ENCODE results near the gene LTB.

Gene LTB

DNA sequence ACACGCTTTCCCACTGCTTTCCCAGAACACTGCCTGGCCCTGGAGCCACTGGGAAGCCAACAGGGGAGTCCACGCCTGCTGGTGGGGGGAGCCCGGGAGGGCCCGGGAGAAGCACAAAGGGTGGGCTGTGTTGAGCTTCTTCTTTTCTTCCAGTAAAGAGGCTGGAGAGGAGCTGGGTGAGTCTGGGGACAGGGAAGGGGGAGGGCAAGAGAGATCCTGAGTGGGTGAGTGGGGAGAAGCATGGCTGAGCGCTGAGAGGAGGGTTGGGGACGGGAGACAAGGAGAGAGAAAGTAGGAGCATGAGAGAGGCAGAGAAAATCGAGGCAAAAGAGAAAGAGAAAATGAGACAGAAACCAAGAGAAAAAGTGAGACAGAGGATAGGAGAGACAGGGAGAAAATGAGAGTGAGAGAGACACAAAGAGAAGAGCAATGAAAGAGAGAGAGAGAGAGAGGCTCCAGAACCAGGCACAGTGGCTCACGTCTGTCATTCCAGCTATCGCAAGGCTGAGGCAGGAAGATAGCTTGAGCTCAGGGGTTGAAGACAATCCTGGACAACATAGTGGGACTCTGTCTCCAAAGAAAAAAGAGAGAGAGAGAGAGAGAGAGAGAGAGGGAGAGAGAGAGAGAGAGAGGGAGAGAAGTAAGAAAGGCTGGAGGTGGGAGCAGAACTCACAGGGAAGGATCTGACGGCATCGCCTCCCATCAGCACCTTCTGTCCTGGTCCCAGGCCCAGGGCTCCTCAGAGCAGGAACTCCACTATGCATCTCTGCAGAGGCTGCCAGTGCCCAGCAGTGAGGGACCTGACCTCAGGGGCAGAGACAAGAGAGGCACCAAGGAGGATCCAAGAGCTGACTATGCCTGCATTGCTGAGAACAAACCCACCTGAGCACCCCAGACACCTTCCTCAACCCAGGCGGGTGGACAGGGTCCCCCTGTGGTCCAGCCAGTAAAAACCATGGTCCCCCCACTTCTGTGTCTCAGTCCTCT lies 5.9 kb upstream of the LTB start:
- no peaks in the 10 kb centered on the region for H3K4me1 ChIP-seq (ENCODE audit: insufficient read depth, low read length)
- H3K4me3 ChIP-seq (ENCODE audit: low read length) = no peak overlapping the region
- no peaks in the 10 kb centered on the region for H3K36me3 ChIP-seq (ENCODE audit: insufficient read depth, low read length)
- no peaks in the 10 kb centered on the region for H3K9me3 ChIP-seq (ENCODE audit: low read length)
- peaks cover 6% of the 10 kb centered on the region for H3K27me3 ChIP-seq (ENCODE audit: insufficient read depth, low read length)
- no peak overlapping the region for H2AFZ ChIP-seq (ENCODE audit: low read depth, low read length)

DNA sequence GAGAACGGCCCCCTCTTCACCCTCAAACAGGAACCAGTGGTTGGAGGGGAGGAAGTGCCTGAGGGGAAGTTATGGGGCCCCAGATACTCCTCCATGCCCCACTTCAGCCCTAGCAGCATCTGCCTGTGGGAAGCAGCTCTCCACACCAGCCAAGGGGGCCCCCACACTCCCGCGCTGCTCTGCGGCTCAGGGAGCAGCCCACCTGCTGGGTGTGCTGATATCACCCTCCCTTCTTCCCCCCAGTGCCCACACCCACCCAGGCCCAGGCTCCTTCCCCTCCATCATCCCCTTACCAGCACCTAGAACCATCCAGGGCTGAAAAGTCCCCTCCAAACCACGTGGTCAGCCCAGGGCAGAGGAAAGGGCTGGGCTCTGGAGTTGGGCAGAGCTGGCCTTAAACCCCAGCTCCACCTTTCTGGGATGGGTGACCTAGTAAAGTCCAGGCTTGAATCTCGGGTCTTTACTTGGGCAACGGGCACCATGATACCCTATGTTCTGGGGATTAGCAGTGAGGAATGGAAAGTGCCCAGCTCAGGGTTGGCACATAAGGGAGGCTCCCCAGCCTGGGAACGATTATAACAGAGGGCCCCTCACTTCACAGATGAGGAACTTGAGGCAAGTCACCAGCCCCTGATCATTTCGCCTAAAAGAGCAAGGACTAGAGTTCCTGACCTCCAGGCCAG lies 4.5 kb upstream of the LTB start:
- Histone ChIP-seq H2AFZ (ENCODE audit: low read depth, low read length) (no peak overlapping the region), H3K36me3 (ENCODE audit: insufficient read depth, low read length) (no peaks in the 10 kb centered on the region), H3K27me3 (ENCODE audit: insufficient read depth, low read length) (peaks cover 9% of the 10 kb centered on the region), H3K4me3 (ENCODE audit: low read length) (no peak overlapping the region), H3K9me3 (ENCODE audit: low read length) (no peaks in the 10 kb centered on the region), H3K4me1 (ENCODE audit: insufficient read depth, low read length) (no peaks in the 10 kb centered on the region)

DNA sequence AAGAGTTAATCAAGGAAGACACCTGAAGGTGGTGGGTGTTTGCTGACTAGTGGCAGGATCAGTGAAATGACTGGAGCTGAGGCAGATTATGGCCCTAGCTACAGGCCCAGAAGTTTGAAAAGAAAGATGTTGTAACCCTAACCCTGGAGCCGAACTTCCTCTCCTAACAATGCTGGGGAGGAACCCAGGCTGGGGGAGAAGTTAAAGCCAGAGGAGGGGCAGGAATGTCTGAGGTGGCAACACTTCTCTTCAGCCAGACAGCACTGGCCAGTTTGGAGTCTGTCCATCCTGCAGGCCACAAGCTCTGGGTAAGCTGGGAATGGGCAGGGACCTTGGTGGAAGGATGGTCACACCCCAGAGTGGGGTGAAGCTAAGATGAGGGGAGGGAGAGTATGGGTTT lies 3.8 kb upstream of the LTB start, which contains the start of gene LST1:
Gene LST1, plus strand, starts transcription at position 270 of the 400 bp plus-strand sequence. CDS start 1,023 bp downstream, outside the sequence.
- H3K27me3 ChIP-seq (ENCODE audit: insufficient read depth, low read length) = peaks cover 9% of the 10 kb centered on the region
- no peaks in the 10 kb centered on the region for H3K36me3 ChIP-seq (ENCODE audit: insufficient read depth, low read length)
- H3K4me1 ChIP-seq (ENCODE audit: insufficient read depth, low read length) = no peaks in the 10 kb centered on the region
- H2AFZ ChIP-seq (ENCODE audit: low read depth, low read length) = no peak within 1 kb of the TSS
- H3K4me3 ChIP-seq (ENCODE audit: low read length) = no peak within 1 kb of the TSS
- no peaks in the 10 kb centered on the region for H3K9me3 ChIP-seq (ENCODE audit: low read length)

DNA sequence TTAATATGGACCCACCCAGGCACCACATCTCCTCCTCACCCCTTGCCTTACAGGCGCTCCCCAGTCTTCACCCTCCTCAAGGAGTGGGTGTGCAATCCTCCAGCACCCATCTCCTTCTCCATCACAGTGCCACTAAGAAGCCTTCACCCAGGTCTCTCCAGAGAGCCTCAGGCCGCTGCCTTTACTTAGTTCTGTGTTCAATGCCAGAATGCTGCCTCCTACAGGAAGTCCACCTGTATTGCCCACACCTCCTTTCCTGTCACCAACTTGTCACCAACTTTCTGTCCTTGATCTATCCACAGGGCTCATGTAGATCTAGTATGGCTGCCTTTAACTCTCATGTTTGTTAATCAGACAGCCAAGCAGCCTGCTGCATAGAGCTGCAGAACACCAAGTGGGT lies 3.3 kb upstream of the LTB start:
- H3K9me3 ChIP-seq (ENCODE audit: low read length) = no peaks in the 10 kb centered on the region
- no peaks in the 10 kb centered on the region for H3K4me1 ChIP-seq (ENCODE audit: insufficient read depth, low read length)
- H3K4me3 ChIP-seq (ENCODE audit: low read length) = no peak overlapping the region
- H2AFZ ChIP-seq (ENCODE audit: low read depth, low read length) = no peak overlapping the region
- peaks cover 9% of the 10 kb centered on the region for H3K27me3 ChIP-seq (ENCODE audit: insufficient read depth, low read length)
- H3K36me3 ChIP-seq (ENCODE audit: insufficient read depth, low read length) = no peaks in the 10 kb centered on the region

DNA sequence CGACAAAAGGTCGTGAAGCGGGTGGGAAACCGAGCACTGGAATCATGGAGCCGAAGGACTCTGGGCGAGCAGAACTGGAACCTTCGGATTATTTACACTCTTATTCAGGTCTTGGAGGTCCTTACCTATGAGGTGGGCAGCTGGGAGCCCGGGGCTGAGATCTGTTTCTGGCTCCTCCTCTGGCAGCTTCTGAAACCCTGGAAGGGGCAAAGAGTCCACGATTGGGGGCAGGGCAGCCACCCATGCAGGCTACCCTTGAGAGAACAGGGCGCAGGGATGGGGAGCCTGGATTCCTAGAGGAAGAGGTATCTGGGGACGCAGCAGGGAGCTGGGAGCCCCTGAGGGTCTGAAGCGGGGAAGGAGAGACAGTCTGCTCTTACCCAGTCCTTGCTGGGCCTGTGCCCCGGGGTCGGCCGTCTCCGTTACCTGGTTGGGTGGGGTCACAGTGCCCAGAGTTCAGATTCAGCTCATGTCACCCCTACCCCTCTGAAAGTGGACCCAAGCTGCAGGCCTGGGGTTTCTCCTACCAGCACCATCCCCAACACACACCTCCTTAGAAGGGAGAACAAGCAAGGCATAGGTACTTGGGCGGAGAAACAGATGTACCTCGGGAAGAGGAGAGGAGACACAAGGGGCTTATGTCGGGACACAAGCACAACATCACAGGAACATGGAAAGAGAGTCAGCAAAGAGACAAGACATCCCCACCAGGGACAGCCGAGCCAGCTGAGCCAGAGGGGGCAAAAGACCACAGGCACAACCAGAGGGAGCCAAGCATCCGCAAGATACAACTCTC lies 592 bp downstream of the LTB start:
- peaks cover 21% of the 10 kb centered on the region for H3K27me3 ChIP-seq (ENCODE audit: insufficient read depth, low read length)
- peak overlapping the region; percentile 54 for H3K4me3 ChIP-seq (ENCODE audit: low read length)
- peak overlapping the region; percentile 85 for H2AFZ ChIP-seq (ENCODE audit: low read depth, low read length)
- H3K4me1 ChIP-seq (ENCODE audit: insufficient read depth, low read length) = no peaks in the 10 kb centered on the region
- no peaks in the 10 kb centered on the region for H3K36me3 ChIP-seq (ENCODE audit: insufficient read depth, low read length)
- no peaks in the 10 kb centered on the region for H3K9me3 ChIP-seq (ENCODE audit: low read length)

DNA sequence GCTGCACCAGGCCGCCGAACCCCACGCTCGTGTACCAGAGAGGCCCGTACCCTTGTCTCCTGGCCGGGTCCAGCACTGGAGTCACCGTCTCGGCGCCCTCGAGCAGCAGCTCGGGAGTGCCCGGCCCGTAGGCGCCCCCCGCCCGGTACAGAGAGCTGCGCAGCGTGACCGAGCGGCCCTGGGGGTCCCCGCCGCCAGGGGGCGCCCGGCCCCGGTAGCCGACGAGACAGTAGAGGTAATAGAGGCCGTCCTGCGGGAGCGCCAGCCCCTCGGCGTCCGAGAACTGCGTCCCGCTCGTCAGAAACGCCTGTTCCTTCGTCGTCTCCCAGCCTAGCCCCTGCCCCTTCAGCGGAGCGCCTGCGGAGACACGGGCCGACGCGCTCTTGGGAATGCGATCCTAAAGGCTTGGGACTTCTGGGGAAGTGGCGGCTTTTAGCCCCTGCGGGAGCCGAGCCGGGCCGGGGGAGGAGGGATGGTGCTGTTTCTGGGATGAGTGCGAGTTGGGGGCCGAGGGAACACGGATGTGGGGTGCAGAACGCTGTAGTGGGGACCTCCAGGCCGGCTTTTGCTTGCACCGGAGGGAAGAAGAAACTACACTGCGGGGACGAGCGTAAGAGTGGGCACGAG lies 1.3 kb downstream of the LTB start:
- peak overlapping the region; percentile 85 for H2AFZ ChIP-seq (ENCODE audit: low read depth, low read length)
- H3K4me1 ChIP-seq (ENCODE audit: insufficient read depth, low read length) = no peaks in the 10 kb centered on the region
- no peaks in the 10 kb centered on the region for H3K9me3 ChIP-seq (ENCODE audit: low read length)
- H3K4me3 ChIP-seq (ENCODE audit: low read length) = peak overlapping the region; percentile 54
- H3K36me3 ChIP-seq (ENCODE audit: insufficient read depth, low read length) = no peaks in the 10 kb centered on the region
- H3K27me3 ChIP-seq (ENCODE audit: insufficient read depth, low read length) = peaks cover 21% of the 10 kb centered on the region

DNA sequence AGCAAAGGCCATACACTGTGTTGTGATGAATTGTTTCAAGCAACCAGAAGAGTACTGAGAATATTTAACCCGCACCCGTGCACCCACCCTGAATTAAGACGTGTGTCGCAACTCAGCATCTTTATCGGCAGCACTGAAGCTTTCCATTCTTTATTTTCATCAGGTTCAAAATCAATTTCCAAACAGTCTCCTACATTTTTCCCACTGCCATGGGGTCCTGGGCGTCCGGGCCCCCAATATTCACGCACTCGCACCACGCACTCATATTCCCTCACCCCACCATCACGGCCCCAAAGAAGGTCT lies 1.8 kb downstream of the LTB start:
- H3K4me3 ChIP-seq (ENCODE audit: low read length) = peak overlapping the region; percentile 54

DNA sequence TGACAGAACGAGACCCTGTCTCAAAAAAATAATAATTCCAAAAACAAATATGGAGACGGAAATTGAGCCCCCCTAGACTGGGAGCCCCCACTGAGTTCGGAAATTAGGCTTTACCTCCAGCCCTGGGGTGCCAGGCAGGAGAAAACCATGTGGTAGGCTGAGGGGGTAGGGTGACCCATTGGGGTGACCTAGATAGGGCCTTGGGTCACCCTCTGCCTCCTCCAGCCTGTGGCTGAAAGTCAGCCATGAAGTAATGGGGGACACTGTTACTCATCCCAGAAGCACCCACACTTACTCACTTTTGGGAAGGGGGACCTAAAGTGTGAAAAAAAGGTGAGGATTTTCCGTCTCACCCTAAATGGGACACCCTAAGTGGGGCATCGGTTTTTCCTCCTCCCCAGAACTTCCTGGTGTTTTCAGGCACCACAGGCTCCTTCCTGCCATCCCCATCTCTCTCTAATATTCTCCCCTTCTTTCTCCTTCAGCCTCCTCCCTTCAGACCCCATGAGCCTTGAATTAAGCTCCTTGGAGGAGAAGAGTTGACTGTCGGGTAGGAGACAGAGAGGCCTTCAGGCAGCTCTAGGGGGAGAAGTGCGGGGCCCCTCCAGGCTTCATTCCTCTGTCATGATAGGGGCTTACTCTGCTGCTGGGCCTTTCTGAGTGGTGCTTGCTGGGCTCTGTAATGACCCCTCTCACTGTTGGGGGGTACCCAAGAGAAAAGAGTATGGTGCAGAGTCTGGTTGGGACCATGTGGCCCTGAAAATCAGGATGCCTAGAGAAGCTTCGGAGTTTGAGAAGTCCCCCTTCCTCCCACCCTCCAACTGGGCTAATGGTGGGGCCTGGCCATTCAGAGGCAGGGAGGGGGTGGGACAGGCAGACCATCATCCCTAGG lies 2.4 kb downstream of the LTB start:
- no peaks in the 10 kb centered on the region for H3K9me3 ChIP-seq (ENCODE audit: low read length)

More for the DNA sequence above, 1.8 kb downstream of the LTB start:
- Histone ChIP-seq H3K4me1 (ENCODE audit: insufficient read depth, low read length) (no peaks in the 10 kb centered on the region), H3K36me3 (ENCODE audit: insufficient read depth, low read length) (no peaks in the 10 kb centered on the region), H2AFZ (ENCODE audit: low read depth, low read length) (peak overlapping the region; percentile 85), H3K9me3 (ENCODE audit: low read length) (no peaks in the 10 kb centered on the region), H3K27me3 (ENCODE audit: insufficient read depth, low read length) (peaks cover 21% of the 10 kb centered on the region)

DNA sequence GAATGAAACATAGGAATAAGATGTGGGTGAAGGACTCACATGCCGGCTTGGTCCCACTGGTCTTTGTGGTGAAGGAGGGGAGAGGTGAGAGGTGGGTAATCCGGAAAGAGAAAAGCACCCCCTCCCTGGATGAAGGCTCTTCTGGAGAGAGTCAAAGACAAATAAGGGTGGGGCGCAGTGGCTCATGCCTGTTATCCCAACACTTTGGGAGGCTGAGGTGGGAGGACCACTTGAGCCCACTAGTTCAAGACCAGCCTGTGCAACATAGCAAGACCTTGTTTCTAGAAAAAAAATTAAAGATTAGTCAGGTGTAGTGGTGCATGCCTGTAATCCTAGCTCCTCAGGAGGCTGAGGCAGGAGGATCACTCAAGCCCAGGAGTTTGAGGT lies 3.1 kb downstream of the LTB start:
- Histone ChIP-seq H3K4me3 (ENCODE audit: low read length) (no peak overlapping the region), H3K9me3 (ENCODE audit: low read length) (no peaks in the 10 kb centered on the region), H3K36me3 (ENCODE audit: insufficient read depth, low read length) (no peaks in the 10 kb centered on the region), H2AFZ (ENCODE audit: low read depth, low read length) (no peak overlapping the region), H3K27me3 (ENCODE audit: insufficient read depth, low read length) (peaks cover 21% of the 10 kb centered on the region), H3K4me1 (ENCODE audit: insufficient read depth, low read length) (no peaks in the 10 kb centered on the region)

More for the DNA sequence above, 2.4 kb downstream of the LTB start:
- peaks cover 21% of the 10 kb centered on the region for H3K27me3 ChIP-seq (ENCODE audit: insufficient read depth, low read length)
- H3K36me3 ChIP-seq (ENCODE audit: insufficient read depth, low read length) = no peaks in the 10 kb centered on the region
- H3K4me1 ChIP-seq (ENCODE audit: insufficient read depth, low read length) = no peaks in the 10 kb centered on the region
- no peak overlapping the region for H3K4me3 ChIP-seq (ENCODE audit: low read length)
- no peak overlapping the region for H2AFZ ChIP-seq (ENCODE audit: low read depth, low read length)

DNA sequence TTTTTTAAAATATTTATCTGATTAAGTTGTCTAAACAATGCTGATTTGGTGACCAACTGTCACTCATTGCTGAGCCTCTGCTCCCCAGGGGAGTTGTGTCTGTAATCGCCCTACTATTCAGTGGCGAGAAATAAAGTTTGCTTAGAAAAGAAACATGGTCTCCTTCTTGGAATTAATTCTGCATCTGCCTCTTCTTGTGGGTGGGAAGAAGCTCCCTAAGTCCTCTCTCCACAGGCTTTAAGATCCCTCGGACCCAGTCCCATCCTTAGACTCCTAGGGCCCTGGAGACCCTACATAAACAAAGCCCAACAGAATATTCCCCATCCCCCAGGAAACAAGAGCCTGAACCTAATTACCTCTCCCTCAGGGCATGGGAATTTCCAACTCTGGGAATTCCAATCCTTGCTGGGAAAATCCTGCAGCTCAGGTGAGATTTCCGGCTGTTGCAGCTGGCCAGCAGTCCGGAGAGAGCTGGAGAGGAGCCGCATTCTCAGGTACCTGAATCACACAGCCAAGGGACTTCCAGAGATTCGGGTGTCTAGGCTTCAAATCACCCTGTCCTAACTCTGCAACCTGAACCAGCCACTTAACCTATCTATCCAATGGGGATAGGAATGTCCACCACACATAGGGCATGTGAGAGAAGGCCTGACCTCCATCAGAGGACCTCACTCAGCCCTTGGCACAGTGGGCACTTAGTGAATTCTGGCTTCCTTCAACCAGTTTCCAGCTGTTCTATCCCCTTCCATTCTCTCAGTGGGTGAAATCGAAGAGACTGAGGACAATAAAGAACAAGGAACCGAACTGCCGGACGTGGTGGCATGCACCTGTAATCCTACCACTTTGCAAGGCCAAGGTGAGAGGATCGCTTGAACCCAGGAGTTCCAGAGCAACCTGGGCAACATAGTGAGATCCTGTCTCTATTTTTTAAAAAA lies 3.8 kb downstream of the LTB start:
- Histone ChIP-seq H2AFZ (ENCODE audit: low read depth, low read length) (no peak overlapping the region), H3K4me3 (ENCODE audit: low read length) (no peak overlapping the region), H3K27me3 (ENCODE audit: insufficient read depth, low read length) (peaks cover 22% of the 10 kb centered on the region), H3K4me1 (ENCODE audit: insufficient read depth, low read length) (no peaks in the 10 kb centered on the region), H3K36me3 (ENCODE audit: insufficient read depth, low read length) (no peaks in the 10 kb centered on the region), H3K9me3 (ENCODE audit: low read length) (no peaks in the 10 kb centered on the region)

DNA sequence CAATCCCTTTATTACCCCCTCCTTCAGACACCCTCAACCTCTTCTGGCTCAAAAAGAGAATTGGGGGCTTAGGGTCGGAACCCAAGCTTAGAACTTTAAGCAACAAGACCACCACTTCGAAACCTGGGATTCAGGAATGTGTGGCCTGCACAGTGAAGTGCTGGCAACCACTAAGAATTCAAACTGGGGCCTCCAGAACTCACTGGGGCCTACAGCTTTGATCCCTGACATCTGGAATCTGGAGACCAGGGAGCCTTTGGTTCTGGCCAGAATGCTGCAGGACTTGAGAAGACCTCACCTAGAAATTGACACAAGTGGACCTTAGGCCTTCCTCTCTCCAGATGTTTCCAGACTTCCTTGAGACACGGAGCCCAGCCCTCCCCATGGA lies 4.7 kb downstream of the LTB start:
- no peak overlapping the region for H3K4me3 ChIP-seq (ENCODE audit: low read length)
- no peaks in the 10 kb centered on the region for H3K36me3 ChIP-seq (ENCODE audit: insufficient read depth, low read length)
- H2AFZ ChIP-seq (ENCODE audit: low read depth, low read length) = no peak overlapping the region
- H3K9me3 ChIP-seq (ENCODE audit: low read length) = no peaks in the 10 kb centered on the region
- H3K27me3 ChIP-seq (ENCODE audit: insufficient read depth, low read length) = peaks cover 24% of the 10 kb centered on the region
- H3K4me1 ChIP-seq (ENCODE audit: insufficient read depth, low read length) = no peaks in the 10 kb centered on the region
